DND-41 (cell line): ENCODE results near the gene TUBGCP3.

Experiments
- CTCF ChIP-seq: IDR thresholded peaks from 2 replicates; pipeline ENCODE4 v1.5.1; 2012; ENCODE audit warnings: borderline replicate concordance, low read length, moderate library complexity, mild to moderate bottlenecking; ENCODE audit not compliant: poor library complexity, severe bottlenecking; ENCODE audit errors: extremely low read depth
- EZH2 ChIP-seq: IDR thresholded peaks from 3 replicates; pipeline ENCODE4 v1.6.1; 2012; ENCODE audit warnings: borderline replicate concordance, low read depth, mild to moderate bottlenecking, moderate library complexity, low read length, inconsistent platforms; ENCODE audit not compliant: severe bottlenecking

- no peak for TF ChIP-seq CTCF
- TF ChIP-seq EZH2: no peak
These were observed 134.6 kb downstream of the TUBGCP3 start for GRCh38 chr13:112453207-112453829.
